Measurements from ENCODE around the gene SLC19A1. TPM values are rescaled to one million over a fixed set of nuclear protein-coding genes. Genes with fewer than 3 reads are reported as not detected.

SLC19A1 gene
- total RNA-seq, 4 donors from 2014 or later, result 3.6 to 7.3 (median 5.0) TPM

GRCh38 chr21:45549626-45550463 is 7.6 kb upstream of the SLC19A1 start:
- no peak overlapping the region for H3K4me3 ChIP-seq (ENCODE audit: low read depth, poor library complexity, severe bottlenecking)
- TF ChIP-seq POLR2A (IDR thresholded peaks at IDR 0.05) (no peak), CTCF (IDR thresholded peaks at IDR 0.05) (no peak)
- 74 to 77% methylated on average over 14 to 15 of the region's 15 CpGs for WGBS, 2 donors
- peak in 1 of 2 donors; percentile 65 for DNase-seq (ENCODE audit: low spot score in 2 of 2)
- intact Hi-C loops (cut with DNase I; ENCODE audit: low total_unique reads), result no loop called here

- intact Hi-C loops (cut with DNase I; ENCODE audit: low total_unique reads), result no loop called here
- 80% methylated on average over 9 of the region's 9 CpGs for WGBS, 2 donors
- peak in 1 of 2 donors; percentile 36 for DNase-seq (ENCODE audit: low spot score in 2 of 2)
- TF ChIP-seq POLR2A (IDR thresholded peaks at IDR 0.05) (no peak), CTCF (IDR thresholded peaks at IDR 0.05) (no peak)
- H3K4me3 ChIP-seq (ENCODE audit: low read depth, poor library complexity, severe bottlenecking), result no peak overlapping the region
Measured at GRCh38 chr21:45548711-45549491, 6.7 kb upstream of the SLC19A1 start.

GRCh38 chr21:45547545-45547900 is 5.3 kb upstream of the SLC19A1 start:
- intact Hi-C loops (cut with DNase I; ENCODE audit: low total_unique reads), result no loop called here
- 87% methylated on average over 3 of the region's 3 CpGs for WGBS, 2 donors
- DNase-seq (ENCODE audit: low spot score in 2 of 2), result peak in 1 of 2 donors; percentile 42
- TF ChIP-seq POLR2A (IDR thresholded peaks at IDR 0.05) (no peak), CTCF (IDR thresholded peaks at IDR 0.05) (no peak)
- no peak overlapping the region for H3K4me3 ChIP-seq (ENCODE audit: low read depth, poor library complexity, severe bottlenecking)

- no peak overlapping the region for H3K4me3 ChIP-seq (ENCODE audit: low read depth, poor library complexity, severe bottlenecking)
- no peak for TF ChIP-seq CTCF (IDR thresholded peaks at IDR 0.05)
- no peak for TF ChIP-seq POLR2A (IDR thresholded peaks at IDR 0.05)
- intact Hi-C loops (cut with DNase I; ENCODE audit: low total_unique reads), result no loop called here
- DNase-seq (ENCODE audit: low spot score in 2 of 2), result peak in 1 of 2 donors; percentile 54
- WGBS, 2 donors, result 74 to 80% methylated on average over 16 of the region's 16 CpGs
Measured at GRCh38 chr21:45546636-45547544, 4.7 kb upstream of the SLC19A1 start.

GRCh38 chr21:45545691-45546531 is 3.7 kb upstream of the SLC19A1 start:
- TF ChIP-seq CTCF (IDR thresholded peaks at IDR 0.05) (no peak), POLR2A (IDR thresholded peaks at IDR 0.05) (no peak)
- WGBS, 2 donors, result 81 to 86% methylated on average over 21 to 22 of the region's 22 CpGs
- DNase-seq (ENCODE audit: low spot score in 2 of 2), result peak in 1 of 2 donors; percentile 86
- H3K4me3 ChIP-seq (ENCODE audit: low read depth, poor library complexity, severe bottlenecking), result no peak overlapping the region
- intact Hi-C loops (cut with DNase I; ENCODE audit: low total_unique reads), result no loop called here
